ENCODE measurements around the gene ADSL. TPM values are rescaled to one million over a fixed set of nuclear protein-coding genes. Genes with fewer than 3 reads are reported as not detected.

ADSL gene
- total RNA-seq, 2 donors from 2014 or later: 56.6 to 68.8 TPM

DNA sequence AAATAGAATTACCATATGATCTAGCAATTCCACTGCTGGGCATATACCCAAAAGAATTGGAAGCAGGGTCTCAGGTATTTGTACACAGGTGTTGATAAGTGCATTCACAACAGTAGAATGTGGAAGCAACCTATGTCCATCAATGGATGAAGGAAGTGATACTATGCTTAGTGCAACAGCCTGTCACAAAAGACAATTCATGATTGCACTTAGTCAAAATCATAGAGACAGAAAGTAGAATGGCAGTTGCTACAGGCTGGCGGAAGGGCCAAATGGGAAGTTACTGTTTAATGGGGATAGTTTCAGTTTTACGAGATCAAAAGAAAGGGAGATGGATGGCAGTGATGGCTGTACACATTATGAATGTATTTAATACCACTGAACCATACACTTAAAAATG, 66.1 kb downstream of the ADSL start:
- TF ChIP-seq CTCF (IDR thresholded peaks at IDR 0.05): no peak
- Histone ChIP-seq H3K9me3 (no peaks in the 10 kb centered on the region), H3K36me3 (peaks cover 44% of the 10 kb centered on the region), H3K27me3 (replicated peaks; ENCODE audit: insufficient read depth) (no peaks in the 10 kb centered on the region), H3K4me3 (no peak overlapping the region), H3K27ac (no peak overlapping the region), H3K4me1 (ENCODE audit: control insufficient read depth in 1 of 2, low read depth in 2 of 2) (peaks cover 0 to 5% of the 10 kb centered on the region in 2 donors)
- ATAC-seq (ENCODE audit: insufficient number of reproducible peaks, low FRiP score, low read depth): no peak
- DNase-seq (ENCODE audit: low spot score): no peak

DNA sequence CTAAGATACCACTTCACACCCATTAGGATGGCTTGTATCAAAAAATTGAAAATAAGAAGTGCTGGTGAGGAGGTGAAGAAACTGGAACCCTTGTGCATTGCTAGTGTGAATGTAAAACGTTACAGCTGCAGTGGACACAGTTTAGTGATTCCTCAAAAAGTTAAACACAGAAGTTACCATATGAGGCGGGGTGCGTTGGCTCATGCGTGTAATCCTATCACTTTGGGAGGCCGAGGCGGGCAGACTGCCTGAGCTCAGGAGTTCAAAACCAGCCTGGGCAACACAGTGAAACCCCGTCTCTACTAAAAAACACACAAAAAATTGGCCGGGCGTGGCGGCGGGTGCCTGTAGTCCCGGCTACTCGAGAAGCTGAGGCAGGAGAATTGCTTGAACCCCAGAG, 67.6 kb downstream of the ADSL start:
- ATAC-seq (ENCODE audit: insufficient number of reproducible peaks, low FRiP score, low read depth) (no peak), DNase-seq (ENCODE audit: low spot score) (no peak)
- Histone ChIP-seq H3K27me3 (replicated peaks; ENCODE audit: insufficient read depth) (no peaks in the 10 kb centered on the region), H3K9me3 (no peaks in the 10 kb centered on the region), H3K36me3 (peaks cover 46% of the 10 kb centered on the region), H3K4me3 (no peak overlapping the region), H3K27ac (no peak overlapping the region), H3K4me1 (ENCODE audit: control insufficient read depth in 1 of 2, low read depth in 2 of 2) (peaks cover 0 to 5% of the 10 kb centered on the region in 2 donors)
- TF ChIP-seq CTCF (IDR thresholded peaks at IDR 0.05): no peak

DNA sequence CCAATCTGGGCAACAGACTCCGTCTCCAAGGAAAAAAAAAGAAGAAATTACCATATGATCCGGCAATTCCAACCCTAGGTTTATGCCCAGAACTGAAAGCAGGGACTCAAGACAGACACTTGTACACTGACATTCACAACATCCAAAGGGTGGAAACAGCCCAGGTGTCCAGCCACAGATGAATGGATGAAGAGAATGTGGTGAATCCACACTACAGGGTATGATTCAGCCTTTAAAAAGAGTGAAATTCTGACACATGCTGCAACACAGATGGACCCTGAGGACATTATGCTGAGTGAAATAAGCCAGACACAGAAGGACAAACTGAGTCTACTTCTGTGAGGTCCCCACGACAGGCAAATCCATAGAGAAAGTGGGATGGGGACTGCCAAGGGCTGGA, 68.0 kb downstream of the ADSL start:
- Histone ChIP-seq H3K9me3 (no peaks in the 10 kb centered on the region), H3K27me3 (replicated peaks; ENCODE audit: insufficient read depth) (no peaks in the 10 kb centered on the region), H3K36me3 (peaks cover 48% of the 10 kb centered on the region), H3K27ac (no peak overlapping the region), H3K4me1 (ENCODE audit: control insufficient read depth in 1 of 2, low read depth in 2 of 2) (peaks cover 0 to 5% of the 10 kb centered on the region in 2 donors), H3K4me3 (no peak overlapping the region)
- DNase-seq (ENCODE audit: low spot score): no peak
- ATAC-seq (ENCODE audit: insufficient number of reproducible peaks, low FRiP score, low read depth): no peak
- TF ChIP-seq CTCF (IDR thresholded peaks at IDR 0.05): no peak

GRCh38 chr22:40414838-40415505, 68.7 kb downstream of the ADSL start:
- no peak overlapping the region for H3K27ac ChIP-seq

More at GRCh38 chr22:40414838-40415505, 68.7 kb downstream of the ADSL start:
- Histone ChIP-seq H3K9me3 (no peaks in the 10 kb centered on the region), H3K4me1 (ENCODE audit: control insufficient read depth in 1 of 2, low read depth in 2 of 2) (peaks cover 0 to 5% of the 10 kb centered on the region in 2 donors), H3K27me3 (replicated peaks; ENCODE audit: insufficient read depth) (no peaks in the 10 kb centered on the region), H3K4me3 (no peak overlapping the region), H3K36me3 (peaks cover 48% of the 10 kb centered on the region)
- ATAC-seq (ENCODE audit: insufficient number of reproducible peaks, low FRiP score, low read depth) (no peak), DNase-seq (ENCODE audit: low spot score) (no peak)
- TF ChIP-seq CTCF (IDR thresholded peaks at IDR 0.05): no peak
